ENCODE results near the gene HNF4A.

HNF4A gene

GRCh38 chr20:44426879-44427790, 71.6 kb downstream of the HNF4A start:
- DNase-seq, result no peak

- DNase-seq, result no peak
Measured at GRCh38 chr20:44427804-44428173, 72.3 kb downstream of the HNF4A start.

- no peak for DNase-seq
Measured at GRCh38 chr20:44428174-44429016, 72.9 kb downstream of the HNF4A start.

GRCh38 chr20:44429017-44429339, 73.5 kb downstream of the HNF4A start:
- DNase-seq, result no peak

- no peak for DNase-seq
Measured at GRCh38 chr20:44429419-44430269, 74.1 kb downstream of the HNF4A start.

GRCh38 chr20:44430270-44431065, 75.0 kb downstream of the HNF4A start:
- no peak for DNase-seq

- no peak for DNase-seq
Measured at GRCh38 chr20:44431118-44431501, 75.6 kb downstream of the HNF4A start.

- no peak for DNase-seq
Measured at GRCh38 chr20:44431502-44432234, 76.2 kb downstream of the HNF4A start.

- DNase-seq, result no peak
Measured at GRCh38 chr20:44432618-44433577, 77.4 kb downstream of the HNF4A start.

GRCh38 chr20:44433751-44434538, 78.4 kb downstream of the HNF4A start:
- no peak for DNase-seq

- DNase-seq, result no peak
Measured at GRCh38 chr20:44435630-44436335, 80.3 kb downstream of the HNF4A start.

GRCh38 chr20:44436393-44436792, 80.9 kb downstream of the HNF4A start:
- no peak for DNase-seq

GRCh38 chr20:44437497-44437896, 82.0 kb downstream of the HNF4A start:
- no peak for DNase-seq

GRCh38 chr20:44438782-44439181, 83.3 kb downstream of the HNF4A start:
- DNase-seq, result no peak

- no peak for DNase-seq
Measured at GRCh38 chr20:44439318-44439717, 83.8 kb downstream of the HNF4A start.

- no peak for DNase-seq
Measured at GRCh38 chr20:44442298-44443070, 87.0 kb downstream of the HNF4A start.

- DNase-seq, result no peak
Measured at GRCh38 chr20:44445742-44446710, 90.5 kb downstream of the HNF4A start.
